ENCODE results near the gene RIMKLA. TPM values are rescaled to one million over a fixed set of nuclear protein-coding genes. Genes with fewer than 3 reads are reported as not detected.

Gene RIMKLA
- total RNA-seq, 1 donor from 2014 or later, result 0.29 TPM

DNA sequence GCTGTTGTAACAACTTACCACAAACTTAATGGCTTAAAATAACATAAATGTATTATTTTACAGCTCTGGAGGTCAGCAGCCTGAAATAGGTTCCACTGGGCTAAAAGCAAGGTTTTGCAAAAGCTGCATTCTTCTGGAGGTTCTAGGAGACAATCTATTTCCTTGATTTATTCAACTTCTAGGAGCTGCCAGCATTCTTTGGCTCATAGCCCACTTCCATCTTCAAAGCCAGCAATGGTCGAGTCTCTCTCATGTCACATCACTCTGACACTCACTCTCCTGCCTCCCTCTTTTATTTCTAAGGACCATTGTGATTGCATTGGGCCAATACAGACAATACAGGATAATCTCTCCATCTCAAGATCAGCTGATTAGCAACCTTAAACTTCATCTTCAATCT is 30.5 kb upstream of the RIMKLA start:
- TF ChIP-seq, protein P1, sequence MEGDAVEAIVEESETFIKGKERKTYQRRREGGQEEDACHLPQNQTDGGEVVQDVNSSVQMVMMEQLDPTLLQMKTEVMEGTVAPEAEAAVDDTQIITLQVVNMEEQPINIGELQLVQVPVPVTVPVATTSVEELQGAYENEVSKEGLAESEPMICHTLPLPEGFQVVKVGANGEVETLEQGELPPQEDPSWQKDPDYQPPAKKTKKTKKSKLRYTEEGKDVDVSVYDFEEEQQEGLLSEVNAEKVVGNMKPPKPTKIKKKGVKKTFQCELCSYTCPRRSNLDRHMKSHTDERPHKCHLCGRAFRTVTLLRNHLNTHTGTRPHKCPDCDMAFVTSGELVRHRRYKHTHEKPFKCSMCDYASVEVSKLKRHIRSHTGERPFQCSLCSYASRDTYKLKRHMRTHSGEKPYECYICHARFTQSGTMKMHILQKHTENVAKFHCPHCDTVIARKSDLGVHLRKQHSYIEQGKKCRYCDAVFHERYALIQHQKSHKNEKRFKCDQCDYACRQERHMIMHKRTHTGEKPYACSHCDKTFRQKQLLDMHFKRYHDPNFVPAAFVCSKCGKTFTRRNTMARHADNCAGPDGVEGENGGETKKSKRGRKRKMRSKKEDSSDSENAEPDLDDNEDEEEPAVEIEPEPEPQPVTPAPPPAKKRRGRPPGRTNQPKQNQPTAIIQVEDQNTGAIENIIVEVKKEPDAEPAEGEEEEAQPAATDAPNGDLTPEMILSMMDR (IDR thresholded peaks at IDR 0.05; ENCODE audit: insufficient read depth, low read length, poor library complexity, severe bottlenecking), result no peak

DNA sequence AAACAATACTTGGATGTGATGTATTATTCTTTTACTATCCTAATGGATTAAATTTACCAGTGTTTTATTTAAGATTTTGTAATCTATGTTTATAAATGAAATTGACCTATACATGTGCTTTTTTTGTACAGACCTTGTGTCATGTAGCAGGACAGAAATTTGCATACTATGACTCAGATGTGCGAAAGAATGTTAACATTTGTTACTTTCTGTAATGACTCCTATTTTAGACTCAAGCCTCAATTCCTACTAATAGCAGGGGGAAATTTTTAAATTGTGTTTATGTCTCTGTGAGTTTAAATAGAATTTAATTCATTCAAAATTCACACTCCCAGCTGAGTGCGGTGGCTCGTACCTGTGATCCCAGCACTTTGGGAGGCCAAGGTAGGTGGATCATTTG is 21.8 kb upstream of the RIMKLA start:
- no peak overlapping the region for H3K4me3 ChIP-seq (ENCODE audit: low read depth, low read length)
- H3K36me3 ChIP-seq (ENCODE audit: control insufficient read depth, insufficient read depth, low read length), result no peaks in the 10 kb centered on the region
- TF ChIP-seq, protein P1 (IDR thresholded peaks at IDR 0.05; ENCODE audit: insufficient read depth, low read length, poor library complexity, severe bottlenecking), result no peak
- DNase-seq (ENCODE audit: low read depth), result no peak
- H3K27me3 ChIP-seq (ENCODE audit: control insufficient read depth, insufficient read depth, low read length), result no peaks in the 10 kb centered on the region

More for the DNA sequence above, 30.5 kb upstream of the RIMKLA start:
- no peak for DNase-seq (ENCODE audit: low read depth)
- no peak overlapping the region for H3K4me3 ChIP-seq (ENCODE audit: low read depth, low read length)
- no peaks in the 10 kb centered on the region for H3K36me3 ChIP-seq (ENCODE audit: control insufficient read depth, insufficient read depth, low read length)
- H3K27me3 ChIP-seq (ENCODE audit: control insufficient read depth, insufficient read depth, low read length), result no peaks in the 10 kb centered on the region

DNA sequence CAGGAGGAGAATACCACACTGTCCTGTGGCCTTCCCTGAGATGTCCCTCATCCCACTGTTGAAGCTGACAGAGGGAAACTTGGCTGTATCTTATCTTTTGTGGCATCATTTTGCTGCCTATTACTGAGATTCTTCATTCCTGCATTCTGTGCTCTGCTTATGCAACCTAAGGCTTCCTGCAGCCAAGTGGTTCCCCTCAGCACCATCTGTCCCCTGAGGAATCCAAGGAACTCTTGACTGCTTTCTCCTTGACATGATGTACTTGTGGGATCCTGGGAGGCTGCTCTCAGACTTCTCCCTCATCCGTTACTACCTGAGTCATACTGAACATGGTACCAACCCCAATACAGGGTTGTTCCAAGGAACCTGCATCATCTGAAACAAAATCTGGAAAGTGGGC is 21.1 kb upstream of the RIMKLA start:
- no peaks in the 10 kb centered on the region for H3K27me3 ChIP-seq (ENCODE audit: control insufficient read depth, insufficient read depth, low read length)
- TF ChIP-seq, protein P1 (IDR thresholded peaks at IDR 0.05; ENCODE audit: insufficient read depth, low read length, poor library complexity, severe bottlenecking), result no peak

DNA sequence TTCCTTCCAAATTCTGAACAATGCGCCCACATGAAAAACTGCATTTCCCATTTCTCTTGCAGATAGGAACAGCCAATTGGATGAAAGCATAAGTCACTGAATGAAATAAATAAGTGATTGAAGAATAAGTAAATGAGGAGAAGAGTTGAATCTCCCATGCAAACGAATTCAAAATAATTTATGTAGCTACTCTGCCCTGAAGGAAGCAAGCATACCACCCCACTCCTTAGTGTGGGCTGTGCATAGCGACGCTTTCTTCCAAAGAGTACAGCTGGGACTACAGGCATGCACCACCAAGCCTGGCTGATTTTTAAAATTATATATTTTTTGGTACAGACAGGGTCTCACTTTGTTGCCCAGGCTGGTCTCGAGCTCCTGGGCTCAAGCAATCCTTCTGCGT is 16.5 kb upstream of the RIMKLA start:
- Histone ChIP-seq H3K27me3 (ENCODE audit: control insufficient read depth, insufficient read depth, low read length) (no peaks in the 10 kb centered on the region), H3K4me3 (ENCODE audit: low read depth, low read length) (no peak overlapping the region), H3K36me3 (ENCODE audit: control insufficient read depth, insufficient read depth, low read length) (no peaks in the 10 kb centered on the region)
- no peak for DNase-seq (ENCODE audit: low read depth)
- TF ChIP-seq, protein P1 (IDR thresholded peaks at IDR 0.05; ENCODE audit: insufficient read depth, low read length, poor library complexity, severe bottlenecking), result no peak

More for the DNA sequence above, 21.1 kb upstream of the RIMKLA start:
- Histone ChIP-seq H3K36me3 (ENCODE audit: control insufficient read depth, insufficient read depth, low read length) (no peaks in the 10 kb centered on the region), H3K4me3 (ENCODE audit: low read depth, low read length) (no peak overlapping the region)
- DNase-seq (ENCODE audit: low read depth), result no peak

DNA sequence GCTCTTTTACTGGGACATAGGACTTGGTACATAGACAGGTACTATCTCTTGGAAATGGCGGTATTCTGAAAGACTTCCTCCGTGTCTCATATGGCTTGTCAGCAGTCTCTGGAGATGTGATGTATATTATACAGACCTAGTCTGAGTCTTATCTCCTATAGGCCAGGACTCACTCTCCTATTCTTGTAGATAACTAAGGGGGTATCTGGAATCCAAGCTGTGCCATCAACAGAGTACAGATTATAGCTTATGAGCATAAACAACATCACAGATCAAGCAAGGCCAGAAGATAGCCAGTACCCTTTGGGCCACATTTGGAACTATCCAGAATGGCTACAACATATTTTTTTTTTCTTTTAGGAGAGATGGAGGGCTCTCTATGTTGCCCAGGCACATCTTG is 16.1 kb upstream of the RIMKLA start:
- H3K27me3 ChIP-seq (ENCODE audit: control insufficient read depth, insufficient read depth, low read length), result no peaks in the 10 kb centered on the region
- DNase-seq (ENCODE audit: low read depth), result no peak
- TF ChIP-seq, protein P1 (IDR thresholded peaks at IDR 0.05; ENCODE audit: insufficient read depth, low read length, poor library complexity, severe bottlenecking), result no peak
- H3K36me3 ChIP-seq (ENCODE audit: control insufficient read depth, insufficient read depth, low read length), result no peaks in the 10 kb centered on the region
- H3K4me3 ChIP-seq (ENCODE audit: low read depth, low read length), result no peak overlapping the region

DNA sequence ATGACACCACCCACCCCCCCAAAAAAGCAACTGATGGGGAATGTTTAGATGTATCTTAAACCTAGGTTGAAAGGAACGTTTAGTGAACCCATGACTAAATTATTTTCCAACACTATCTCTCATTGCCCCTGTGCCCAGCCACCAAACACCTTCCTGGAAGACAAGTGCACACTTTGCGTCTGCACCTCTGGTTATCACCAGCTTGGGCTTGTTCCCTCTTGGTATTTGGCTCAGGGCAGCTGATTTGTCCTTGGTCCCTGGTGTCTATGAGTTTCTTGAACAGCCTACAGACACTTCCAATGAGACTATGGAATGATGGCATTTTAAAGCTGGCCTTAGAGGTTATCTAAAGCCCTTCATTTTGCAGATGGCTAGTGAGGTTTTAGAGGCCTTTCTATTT is 15.5 kb upstream of the RIMKLA start:
- no peak overlapping the region for H3K4me3 ChIP-seq (ENCODE audit: low read depth, low read length)
- H3K36me3 ChIP-seq (ENCODE audit: control insufficient read depth, insufficient read depth, low read length), result no peaks in the 10 kb centered on the region
- no peak for DNase-seq (ENCODE audit: low read depth)
- TF ChIP-seq, protein P1 (IDR thresholded peaks at IDR 0.05; ENCODE audit: insufficient read depth, low read length, poor library complexity, severe bottlenecking), result no peak
- no peaks in the 10 kb centered on the region for H3K27me3 ChIP-seq (ENCODE audit: control insufficient read depth, insufficient read depth, low read length)
